ENCODE measurements around the gene BICD1.

GRCh38 chr12:32265951-32266350 is 159.3 kb downstream of the BICD1 start:
- no peak for TF ChIP-seq CTCF (IDR thresholded peaks at IDR 0.05 in 8 of 11, conservative IDR thresholded peaks at IDR 0.05 in 3 of 11)
- no peak for TF ChIP-seq POLR2A (IDR thresholded peaks at IDR 0.05)

Measured in spleen (tissue), 7 donors.